ENCODE measurements around the gene CLK2.

DNA sequence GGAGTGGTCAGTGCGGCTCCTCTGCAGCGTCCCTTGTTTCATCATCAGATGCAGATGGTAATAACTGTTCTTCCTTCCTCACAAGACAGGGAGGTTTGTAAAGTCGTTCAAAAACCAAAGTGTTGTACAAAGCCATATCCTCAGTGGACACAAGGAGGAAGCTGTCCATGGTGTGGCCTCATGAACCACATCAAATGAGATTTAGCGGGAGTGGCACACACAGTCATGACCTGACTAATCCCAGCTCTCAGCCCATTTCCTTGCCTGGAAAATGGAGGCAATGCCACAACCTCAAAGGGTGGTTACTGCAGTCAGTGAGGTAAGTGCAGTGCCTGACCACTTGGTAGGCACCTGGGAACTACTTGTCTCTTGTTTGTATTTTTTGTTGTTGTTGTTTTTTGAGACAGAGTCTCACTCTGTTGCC, 31.5 kb downstream of the CLK2 start:
- TF ChIP-seq, protein P1, sequence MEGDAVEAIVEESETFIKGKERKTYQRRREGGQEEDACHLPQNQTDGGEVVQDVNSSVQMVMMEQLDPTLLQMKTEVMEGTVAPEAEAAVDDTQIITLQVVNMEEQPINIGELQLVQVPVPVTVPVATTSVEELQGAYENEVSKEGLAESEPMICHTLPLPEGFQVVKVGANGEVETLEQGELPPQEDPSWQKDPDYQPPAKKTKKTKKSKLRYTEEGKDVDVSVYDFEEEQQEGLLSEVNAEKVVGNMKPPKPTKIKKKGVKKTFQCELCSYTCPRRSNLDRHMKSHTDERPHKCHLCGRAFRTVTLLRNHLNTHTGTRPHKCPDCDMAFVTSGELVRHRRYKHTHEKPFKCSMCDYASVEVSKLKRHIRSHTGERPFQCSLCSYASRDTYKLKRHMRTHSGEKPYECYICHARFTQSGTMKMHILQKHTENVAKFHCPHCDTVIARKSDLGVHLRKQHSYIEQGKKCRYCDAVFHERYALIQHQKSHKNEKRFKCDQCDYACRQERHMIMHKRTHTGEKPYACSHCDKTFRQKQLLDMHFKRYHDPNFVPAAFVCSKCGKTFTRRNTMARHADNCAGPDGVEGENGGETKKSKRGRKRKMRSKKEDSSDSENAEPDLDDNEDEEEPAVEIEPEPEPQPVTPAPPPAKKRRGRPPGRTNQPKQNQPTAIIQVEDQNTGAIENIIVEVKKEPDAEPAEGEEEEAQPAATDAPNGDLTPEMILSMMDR (IDR thresholded peaks at IDR 0.05): no peak
- TF ChIP-seq EP300 (IDR thresholded peaks at IDR 0.05) (no peak), POLR2A (IDR thresholded peaks at IDR 0.05; ENCODE audit: low read depth) (no peak), POLR2AphosphoS5 (IDR thresholded peaks at IDR 0.05) (no peak)

Measured in esophagus muscularis mucosa (tissue), 4 donors.